HG02763 (cell line): ENCODE results near the gene TXLNA.
"Not testable (repeated sequence)": the region's sequence is repeated elsewhere in the genome, so short reads cannot be mapped to it uniquely, and the experiment has no call there.

Experiments used
- ATAC-seq: cut with Tn5 transposase; IDR thresholded peaks from one replicate; pipeline ENCODE4 v1.9.1; 2021; ENCODE audit warnings: mild to moderate bottlenecking, moderate library complexity; ENCODE audit not compliant: unreplicated experiment

TXLNA gene

DNA sequence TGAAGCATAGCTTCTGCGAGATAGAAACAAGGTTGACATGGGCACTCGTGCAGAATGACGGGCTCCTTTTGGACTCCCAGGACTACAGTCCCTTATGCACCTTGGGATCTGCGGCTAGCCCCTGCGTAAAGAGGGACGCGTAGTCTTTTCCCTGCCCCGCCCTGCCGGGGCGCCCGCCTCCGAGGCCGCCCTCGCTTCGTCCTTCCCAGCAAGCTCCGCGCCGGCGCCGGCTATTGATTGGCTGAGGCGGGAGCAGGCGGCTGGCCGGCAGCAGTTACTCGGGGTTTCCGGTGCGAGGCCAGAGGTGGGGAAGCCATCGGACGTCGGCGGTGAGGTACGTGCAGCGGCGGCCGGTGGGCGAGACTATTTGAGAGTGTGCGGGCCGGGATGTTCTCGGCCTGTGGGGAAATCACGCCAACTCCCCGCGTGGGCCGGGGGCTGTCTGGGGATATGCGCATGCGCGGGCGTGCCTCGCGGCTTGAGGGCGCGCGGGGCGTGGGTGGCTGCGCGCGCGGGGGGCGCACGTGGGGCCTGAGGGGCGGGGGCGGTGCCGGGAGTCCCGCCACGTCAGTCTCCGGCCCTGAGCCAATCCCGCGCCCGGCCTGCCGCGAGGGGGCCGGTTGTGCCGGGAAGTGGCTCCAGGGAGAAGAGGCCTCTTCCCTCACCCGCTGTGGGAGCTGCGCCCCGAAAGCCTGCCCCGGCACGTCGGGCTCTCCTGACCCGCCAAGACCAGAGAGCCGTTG is at the start of gene TXLNA:
Gene TXLNA (plus strand): TSS at position 233 of the 743 bp plus-strand sequence. CDS start 671 bp downstream, outside the sequence.
- peak; percentile 75 for ATAC-seq

DNA sequence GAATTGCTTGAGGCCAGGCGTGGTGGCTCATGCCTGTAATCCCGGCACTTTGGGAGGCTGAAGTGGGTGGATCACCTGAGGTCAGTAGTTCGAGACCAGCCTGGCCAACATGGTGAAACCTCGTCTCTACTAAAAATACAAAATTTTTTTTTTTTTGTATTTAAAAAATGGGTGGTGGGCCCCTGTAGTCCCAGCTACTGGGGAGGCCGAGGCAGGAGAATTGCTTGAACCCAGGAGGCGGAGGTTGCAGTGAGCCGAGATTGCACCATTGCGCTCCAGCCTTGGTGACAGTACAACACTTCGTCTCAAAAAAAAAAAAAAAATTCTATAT is 45.6 kb upstream of the TXLNA start:
- not testable (repeated sequence) for ATAC-seq

DNA sequence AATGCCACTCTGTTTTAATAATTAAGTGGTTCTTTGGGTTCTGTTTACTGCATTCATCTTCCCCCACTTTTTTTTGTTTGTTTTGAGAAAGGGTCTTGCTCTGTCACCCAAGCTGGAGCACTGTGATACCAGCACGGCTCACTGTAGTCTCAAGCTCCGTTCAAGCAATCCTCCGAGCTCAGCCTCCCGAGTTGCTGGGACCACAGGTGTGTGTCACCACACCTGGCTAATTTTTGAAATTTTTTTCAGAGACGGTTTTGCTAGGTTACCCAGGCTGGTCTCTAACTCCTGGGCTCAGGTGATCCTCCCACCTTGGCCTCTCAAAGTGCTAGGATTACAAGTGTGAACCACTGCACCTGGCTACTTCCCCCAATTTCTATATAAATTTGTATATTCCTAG is 42.4 kb upstream of the TXLNA start:
- ATAC-seq, result no peak

DNA sequence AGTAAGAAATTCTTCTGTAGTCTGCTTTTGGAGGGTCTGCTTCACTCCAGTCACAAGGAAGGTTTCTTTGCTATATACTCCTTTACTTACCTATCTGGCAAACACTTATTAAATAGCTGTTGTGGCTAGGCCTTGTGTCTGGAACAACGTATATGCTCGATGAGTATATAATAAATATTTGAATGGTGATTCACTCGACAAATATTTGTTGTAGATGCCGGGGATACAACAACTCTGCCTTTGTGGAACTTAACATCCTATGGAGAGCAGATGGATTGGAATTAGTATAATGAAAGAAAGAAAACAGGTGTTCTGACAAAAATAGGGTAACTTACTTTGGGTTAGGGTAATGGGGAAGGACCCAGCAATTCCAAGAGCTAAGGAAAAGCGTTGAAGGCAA is 40.5 kb upstream of the TXLNA start:
- ATAC-seq, result no peak

DNA sequence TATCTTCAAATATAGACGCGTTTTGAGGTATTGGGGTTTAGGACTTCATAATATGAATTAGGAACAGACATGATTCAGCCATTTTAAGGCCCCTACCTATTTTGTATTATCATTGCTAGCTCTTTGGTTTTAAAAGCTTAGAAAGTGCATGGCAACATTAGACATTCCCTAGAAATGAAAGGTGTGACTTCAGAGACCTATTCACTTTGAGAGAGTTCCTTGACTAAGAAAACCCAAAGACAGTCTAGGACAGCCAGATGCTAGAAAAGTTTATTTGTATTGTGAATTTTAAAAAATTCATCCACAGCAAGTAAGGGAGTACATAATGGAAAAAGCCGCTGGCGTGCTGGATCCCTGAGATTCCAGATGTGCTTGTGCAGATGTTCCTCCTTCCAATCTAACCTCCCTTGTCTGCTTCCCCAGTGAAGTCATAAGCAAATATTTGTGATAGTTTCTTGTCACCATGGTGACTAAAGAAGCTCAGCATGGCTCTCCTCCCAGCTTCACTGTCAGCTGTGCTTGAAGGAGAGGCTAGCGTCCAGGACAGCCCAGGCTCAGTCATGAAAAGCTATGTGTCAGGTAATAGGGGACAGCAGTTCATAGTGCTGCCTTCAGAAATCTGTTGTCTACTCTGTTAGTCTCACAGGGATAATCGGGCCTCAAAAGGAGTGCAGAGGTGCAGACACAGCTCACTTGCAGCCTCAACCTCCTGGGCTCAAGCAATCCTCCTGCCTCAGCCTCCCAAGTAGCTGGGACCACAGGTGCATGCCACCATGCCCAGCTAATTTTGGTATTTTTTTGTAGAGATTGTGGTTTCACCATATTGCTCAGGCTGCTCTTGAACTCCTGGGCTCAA is 36.8 kb upstream of the TXLNA start:
- no peak for ATAC-seq

DNA sequence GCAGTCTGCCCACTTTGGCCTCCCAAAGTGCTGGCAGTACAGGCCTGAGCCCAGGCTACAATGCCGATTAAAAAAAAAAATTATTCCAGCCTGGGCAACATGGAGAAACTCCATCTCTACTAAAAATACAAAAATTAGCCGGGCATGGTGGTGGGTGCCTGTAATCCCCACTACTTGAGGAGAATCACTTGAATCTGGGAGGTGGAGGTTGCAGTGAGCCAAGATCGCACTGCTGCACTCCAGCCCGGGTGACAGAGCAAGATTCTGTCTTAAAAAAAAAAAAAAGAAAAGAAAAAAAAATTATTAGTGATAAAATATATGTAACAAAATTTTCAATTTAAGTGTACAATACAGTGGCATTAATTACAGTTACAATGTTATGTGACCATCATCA is 36.2 kb upstream of the TXLNA start:
- ATAC-seq, result not testable (repeated sequence)

DNA sequence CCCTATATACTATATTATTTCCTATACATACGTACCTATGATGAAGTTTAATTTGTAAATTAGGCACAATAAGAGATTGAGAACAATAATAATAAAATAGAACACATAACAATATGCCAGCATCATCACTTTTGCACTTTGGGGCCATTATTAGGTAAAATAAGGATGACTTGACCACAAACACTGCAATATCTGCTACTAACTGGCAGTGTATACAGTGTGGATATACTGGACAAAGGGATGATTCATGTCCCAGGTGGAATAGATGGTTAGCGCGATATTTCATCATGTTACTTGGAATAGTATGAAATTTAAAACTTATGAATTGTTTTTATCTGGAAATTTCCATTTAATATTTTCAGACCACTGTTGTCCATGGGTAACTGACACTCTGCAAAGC is 35.4 kb upstream of the TXLNA start:
- no peak for ATAC-seq

DNA sequence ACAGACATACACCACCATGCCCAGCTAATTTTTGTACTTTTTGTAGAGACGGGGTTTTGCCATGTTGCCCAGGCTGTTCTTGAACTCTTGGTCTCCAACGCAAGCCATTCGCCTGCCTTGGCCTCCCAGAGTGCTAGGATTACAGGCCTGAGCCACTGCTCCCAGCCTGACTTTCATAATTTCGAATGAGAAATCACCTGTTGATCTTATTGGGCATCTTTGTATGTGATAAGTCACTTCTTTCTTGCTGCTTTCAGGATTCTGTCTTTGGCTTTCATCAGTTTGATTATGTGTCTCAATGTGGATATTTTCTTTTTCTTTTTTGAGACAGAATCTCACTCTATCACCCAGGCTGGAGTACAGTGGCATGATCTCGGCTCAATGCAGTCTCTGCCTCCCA is 31.7 kb upstream of the TXLNA start:
- not testable (repeated sequence) for ATAC-seq

DNA sequence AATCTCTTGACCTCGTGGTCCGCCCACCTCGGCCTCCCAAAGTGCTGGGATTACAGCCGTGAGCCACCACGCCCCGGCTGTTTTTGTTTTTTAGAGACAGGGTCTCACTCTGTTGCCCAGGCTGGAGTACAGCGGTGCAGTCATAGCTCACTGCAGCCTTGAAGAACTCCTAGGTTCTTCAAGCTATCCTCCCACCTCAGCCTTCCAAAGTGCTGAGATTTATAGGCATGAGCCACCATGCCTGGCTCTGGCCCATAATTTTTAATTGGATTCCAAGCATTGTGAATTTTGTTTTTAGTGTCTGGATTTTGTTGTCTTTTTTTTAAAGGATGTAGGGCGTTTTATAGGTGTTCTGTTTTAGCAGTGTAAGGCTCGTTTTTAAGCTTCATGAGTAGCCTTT is 28.6 kb upstream of the TXLNA start:
- no peak for ATAC-seq

DNA sequence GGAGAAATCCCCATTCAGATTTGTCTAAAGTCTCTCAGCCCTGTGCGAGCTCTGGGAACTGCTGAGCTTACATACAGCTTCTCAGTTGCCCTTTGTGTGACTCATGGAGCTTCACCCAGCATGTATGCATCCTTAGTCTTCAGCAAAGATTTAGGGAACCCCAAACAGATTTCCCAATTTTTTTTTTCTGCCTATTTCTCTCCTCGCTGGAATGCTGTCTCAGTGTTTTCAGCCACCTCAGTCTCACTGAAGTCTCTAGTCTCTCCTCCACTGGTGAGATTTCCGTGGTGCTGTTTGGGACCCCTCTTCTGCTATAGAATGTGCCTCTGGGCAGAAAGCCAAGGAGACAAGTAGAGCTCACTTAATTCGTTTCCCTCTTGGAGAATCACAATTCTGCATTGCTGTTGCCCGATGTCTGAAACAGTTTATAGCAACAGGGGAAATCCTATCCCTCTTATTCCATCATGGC is 28.1 kb upstream of the TXLNA start:
- ATAC-seq, result no peak

DNA sequence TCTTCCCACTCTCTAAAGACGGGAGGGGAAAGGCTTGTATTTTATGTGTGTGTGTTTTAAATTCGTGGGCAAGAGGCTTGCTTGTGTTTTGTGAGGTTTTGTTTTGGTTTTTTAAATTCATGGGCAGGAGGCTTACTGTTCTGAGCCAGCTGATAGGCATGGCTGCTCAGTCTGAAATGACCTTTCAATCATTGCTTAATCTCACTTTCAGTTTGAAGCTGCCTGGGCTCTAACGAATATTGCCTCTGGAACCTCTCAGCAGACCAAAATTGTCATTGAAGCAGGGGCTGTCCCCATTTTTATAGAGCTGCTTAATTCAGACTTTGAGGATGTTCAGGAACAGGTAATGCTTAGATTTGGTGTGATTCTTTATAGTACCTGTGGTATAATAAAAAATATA is 20.3 kb upstream of the TXLNA start:
- ATAC-seq, result no peak

DNA sequence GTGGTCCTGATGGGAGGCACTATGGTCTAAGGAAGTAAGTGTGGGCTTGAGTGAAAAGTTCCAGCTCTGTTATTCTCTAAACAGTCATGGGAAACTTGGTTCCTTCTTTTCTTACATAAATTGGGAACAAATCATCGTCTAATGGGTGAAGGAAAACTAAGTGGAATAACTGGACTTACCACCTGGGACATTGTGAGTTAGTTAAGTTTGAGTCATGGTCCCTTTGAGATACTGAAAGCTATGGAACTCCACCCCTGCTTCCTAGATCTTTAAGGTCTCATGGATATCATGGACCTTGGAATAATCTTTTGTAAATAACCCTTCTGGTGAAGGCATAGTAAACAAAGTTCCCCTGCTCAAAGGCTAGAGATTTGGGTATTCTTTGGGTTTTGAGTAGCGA is 16.1 kb upstream of the TXLNA start:
- ATAC-seq, result no peak

DNA sequence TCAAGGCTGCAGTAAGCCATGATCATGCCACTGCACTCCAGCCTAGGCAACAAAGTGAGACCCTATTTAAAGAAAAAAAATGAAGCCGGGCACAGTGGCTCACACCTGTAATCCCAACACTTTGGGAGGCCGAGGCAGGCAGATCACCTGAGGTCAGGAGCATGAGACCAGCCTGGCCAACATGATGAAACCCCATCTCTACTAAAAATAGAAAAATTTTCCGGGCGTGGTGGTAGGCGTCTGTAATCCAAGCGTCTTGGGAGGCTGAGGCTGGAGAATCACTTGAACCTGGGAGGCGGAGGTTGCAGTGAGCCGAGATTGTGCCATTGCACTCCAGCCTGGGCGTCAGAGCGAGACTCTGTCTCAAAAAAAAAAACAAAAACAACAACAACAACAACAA is 13.8 kb upstream of the TXLNA start:
- not testable (repeated sequence) for ATAC-seq

DNA sequence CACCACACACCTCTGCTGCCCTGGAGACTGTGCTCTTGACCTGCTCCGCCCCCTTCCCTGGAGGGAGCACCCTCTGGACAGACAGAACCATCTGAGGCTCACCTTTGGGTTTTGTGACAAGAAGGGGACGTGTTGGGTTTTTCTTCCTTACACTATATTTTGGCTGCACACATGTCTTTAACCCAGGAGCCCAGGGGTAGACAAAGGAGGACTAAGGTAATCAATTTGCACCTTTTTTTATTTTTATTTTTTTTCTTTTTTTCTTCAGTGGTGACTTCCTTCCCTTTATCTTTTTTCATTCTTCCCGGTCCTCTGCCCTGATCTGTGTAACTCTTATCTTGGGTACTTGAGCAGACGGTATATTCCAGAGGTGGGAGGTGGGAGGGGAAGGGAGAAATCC is 8.5 kb upstream of the TXLNA start:
- ATAC-seq, result no peak

DNA sequence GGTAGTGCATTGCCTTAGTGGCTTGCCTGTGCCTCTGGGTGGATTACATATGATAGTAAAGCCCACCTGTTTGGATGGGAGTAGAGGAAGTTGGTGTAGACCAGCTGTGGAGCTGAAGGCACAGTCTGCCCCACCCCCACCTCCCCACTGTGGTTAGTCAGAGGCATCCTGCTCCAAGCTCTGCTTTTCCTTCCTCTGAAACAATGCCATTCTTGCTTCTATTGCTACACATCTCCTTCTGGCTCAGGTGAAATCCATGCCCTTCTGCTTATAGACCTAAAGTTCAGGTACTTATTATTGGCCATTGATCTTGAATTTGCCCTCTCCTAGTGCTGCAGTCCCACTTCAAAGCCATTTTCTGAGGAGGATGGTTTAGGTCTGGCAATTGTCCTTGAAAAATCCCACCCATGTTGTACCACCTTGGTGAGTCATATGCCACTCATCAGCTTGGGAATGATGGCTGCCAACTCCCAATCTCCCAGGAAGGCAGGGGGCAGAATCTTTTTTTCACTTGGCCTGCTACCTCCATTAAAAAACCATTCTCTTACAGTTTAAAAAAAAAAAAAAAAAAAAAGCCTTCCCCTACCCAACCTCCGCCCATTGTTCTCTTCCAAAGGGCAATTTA is 6.7 kb upstream of the TXLNA start:
- ATAC-seq, result no peak

DNA sequence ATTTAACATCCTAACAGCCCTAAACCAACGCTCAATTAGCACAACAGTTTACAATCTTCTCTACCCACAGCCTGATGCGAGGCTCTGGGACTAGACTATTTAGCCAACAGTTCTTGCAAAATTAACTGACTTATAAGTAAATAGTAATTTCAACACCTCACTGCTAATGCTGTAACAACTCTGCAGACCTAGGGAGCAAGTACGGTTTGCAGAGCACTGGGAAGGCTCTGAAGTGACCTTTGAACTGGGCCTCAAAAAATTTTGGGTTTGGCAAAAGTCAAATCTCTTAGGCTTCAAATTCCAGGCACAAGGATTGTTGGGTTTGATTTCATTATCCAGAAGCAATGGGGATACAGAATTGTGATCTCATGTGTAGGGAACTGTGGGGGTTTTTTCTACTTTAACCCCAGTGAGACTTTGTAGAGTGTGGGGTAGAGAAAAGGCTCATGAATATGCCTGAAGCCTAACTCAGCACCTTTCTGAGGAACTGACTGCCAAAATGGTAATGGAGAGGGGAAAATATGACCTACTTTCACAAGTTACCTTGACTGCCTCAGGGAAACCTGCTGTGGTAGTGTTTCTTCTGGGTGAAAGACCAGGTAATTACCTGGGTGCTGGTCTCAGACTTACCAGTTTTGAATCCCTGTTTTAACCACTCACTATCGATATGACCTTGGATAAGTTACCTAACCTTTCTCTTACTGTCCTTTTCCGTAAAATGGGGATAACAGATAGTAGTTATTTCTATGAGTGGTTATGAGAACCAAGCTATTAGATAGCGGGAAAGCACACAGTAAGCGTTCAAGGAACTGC is 889 bp upstream of the TXLNA start:
- ATAC-seq, result no peak

DNA sequence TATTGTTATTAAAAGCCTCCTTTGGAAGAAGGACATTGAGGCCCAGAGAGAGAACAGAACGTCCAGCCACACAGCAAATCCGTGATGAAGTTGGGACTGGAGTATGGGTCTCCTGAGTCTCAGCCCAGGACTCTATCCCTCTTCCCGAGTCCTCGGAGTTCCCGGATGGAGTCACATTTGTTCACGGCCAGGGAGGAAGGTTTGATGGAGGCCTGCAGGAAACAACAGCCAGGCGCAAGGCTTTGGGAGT is 357 bp upstream of the TXLNA start:
- no peak for ATAC-seq

DNA sequence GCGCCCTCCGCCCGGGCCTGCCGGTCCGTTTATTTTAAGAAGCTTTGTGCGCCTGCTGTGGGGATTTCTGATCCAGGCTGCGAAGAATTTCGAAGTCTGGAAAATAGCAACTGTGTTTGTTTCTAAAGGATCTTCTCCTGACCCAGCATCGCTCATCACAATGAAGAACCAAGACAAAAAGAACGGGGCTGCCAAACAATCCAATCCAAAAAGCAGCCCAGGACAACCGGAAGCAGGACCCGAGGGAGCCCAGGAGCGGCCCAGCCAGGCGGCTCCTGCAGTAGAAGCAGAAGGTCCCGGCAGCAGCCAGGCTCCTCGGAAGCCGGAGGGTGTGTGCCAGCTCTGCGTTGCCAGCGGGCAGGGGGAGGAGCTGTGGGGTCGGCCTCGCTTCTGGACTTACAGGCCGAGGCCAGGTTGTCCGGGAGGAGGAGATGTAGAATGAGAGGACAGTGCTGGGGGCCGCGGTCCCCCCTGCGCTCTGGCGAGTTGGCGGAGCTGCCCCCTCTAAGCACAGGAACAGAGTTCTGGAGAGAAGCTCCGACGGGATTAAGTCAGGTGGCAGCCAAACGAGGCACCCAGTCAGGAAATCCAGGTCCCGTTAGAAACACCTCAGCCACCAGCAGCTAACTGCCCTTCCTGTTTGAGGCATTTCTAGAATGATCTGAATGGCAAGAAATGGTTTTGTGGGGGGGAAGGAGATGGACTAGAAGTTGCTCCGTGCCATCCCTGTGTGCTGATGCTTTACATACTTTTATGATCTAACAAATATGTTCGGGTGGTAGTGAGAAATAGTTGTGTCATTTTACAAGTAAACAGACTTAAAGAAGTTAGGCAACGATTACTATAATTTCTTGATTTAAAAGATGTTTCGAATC is 948 bp downstream of the TXLNA start:
- ATAC-seq, result no peak

DNA sequence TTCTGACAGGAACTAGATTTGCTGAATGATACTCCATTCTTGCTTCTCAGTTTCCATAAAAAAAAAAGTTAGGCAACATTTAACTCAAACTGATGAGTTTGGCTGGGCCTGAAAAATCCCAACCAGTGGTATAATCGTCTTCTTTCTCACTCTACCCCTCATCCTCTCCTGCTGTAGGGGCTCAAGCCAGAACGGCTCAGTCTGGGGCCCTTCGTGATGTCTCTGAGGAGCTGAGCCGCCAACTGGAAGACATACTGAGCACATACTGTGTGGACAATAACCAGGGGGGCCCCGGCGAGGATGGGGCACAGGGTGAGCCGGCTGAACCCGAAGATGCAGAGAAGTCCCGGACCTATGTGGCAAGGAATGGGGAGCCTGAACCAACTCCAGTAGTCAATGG is 1.6 kb downstream of the TXLNA start:
- ATAC-seq, result no peak

DNA sequence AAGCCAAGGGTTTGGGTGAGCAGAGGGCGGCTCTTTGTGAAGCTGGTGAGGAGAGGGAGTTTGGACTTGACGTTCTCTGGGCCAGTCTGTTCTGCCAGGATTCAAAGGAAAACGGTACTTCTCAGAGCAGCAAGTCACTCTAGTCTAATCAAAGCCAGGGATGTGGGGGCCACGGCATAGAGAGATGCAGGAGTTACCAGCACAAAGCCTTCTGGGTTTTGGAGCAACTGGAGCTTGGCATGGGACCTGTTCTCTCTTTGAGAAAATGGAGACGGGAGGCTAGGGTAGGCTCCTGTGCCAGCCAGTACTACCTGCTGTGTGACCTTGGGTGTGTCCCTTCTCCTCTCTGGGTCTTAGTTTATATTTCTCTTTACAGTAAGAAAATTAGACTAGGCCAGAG is 2.1 kb downstream of the TXLNA start:
- no peak for ATAC-seq
